Activated CD4-positive, CD25-positive, alpha-beta regulatory T cell treated with anti-CD3 and anti-CD28 coated beads, Interleukin-2, amount 50 U/mL, for 72 hours (primary cell): ENCODE measurements around the gene CNTNAP5.

Experiments
- DNase-seq: peaks from one replicate; pipeline ENCODE4 v3.0.0; 2021

The CNTNAP5 gene

DNA sequence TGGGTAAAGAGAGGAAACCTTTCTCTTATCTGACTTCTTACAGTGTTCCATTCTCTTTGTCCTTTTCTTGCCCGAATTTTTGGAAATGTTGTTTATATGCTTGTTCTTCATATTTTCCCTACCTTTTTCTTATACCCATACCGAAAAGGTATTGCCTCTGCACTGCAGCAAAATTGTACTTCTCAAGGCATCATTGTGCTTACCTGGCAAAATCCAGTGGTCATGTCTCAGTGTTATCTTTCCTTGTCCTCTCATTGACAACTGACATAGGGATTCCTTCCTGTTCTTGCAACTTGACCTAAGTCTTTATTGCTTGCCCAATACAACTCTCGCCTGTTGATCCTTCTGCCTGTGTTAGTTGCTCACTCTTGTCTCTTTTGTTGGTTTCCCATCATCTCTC, 842.2 kb downstream of the CNTNAP5 start:
- no peak for DNase-seq

DNA sequence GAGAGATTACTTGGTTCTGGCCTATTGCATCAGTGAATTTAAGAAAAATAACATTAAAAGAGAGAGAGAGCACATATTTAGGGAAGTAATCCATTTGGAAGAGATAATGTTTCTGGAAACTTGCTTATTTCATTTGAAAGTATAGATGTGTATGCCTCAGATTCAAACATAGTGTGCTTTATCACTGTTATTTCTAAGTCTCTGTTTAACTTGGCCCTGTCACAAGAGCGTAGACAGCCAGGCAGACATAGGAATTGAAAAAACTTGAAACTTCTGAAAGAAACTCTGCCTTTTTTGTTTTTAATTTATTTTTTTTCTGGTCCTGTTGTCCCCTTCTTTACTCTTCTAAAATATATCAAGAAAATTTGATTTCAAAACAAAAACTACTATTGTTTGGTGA, 849.1 kb downstream of the CNTNAP5 start:
- DNase-seq = no peak

DNA sequence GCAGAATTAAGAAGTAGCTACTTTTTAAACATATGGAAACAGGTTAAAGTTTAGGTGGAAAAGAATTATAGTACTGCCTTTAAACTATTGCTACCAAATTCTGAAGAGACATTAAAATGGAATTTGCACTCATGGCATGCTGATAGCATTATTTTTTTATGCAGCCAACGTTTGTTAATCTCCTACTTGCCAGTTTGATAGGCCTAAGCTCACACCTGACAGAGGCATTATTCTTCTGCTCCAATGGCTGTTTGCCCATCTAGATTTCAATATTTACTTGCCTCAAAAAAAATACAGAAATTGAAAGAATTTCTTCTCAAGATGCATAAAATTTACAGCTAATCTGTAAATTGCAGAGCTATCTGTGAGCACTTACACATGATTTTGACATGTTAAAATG, 849.6 kb downstream of the CNTNAP5 start:
- no peak for DNase-seq

DNA sequence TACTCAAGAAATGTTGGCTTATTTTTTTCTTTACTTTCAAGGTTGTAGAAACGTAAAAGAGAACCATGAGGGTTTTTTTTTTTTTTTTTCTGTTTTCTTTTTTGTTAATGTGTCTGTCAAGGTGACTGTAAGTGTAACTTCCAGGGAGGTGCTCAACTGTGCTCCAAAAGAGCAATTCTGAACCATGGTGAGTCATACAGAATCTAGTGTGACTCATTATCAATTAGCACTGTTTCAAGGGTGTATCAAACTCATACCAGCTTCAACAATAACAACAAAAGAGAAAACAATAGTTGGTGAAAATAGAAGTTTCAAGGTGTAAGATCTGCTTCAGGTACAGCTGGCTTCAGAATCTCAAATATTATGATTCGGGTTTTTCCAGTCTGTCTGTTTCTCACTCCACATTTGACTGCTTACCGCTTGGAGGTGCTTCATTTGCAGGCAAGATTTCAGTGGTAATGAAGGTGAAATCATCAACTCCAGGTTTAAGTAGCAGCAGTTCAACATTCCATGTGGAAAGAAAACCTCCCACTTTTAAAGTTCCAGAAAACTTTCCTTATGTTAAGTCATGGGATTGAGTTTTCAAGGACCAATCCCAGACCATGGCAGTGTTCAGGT, 850.6 kb downstream of the CNTNAP5 start:
- no peak for DNase-seq

DNA sequence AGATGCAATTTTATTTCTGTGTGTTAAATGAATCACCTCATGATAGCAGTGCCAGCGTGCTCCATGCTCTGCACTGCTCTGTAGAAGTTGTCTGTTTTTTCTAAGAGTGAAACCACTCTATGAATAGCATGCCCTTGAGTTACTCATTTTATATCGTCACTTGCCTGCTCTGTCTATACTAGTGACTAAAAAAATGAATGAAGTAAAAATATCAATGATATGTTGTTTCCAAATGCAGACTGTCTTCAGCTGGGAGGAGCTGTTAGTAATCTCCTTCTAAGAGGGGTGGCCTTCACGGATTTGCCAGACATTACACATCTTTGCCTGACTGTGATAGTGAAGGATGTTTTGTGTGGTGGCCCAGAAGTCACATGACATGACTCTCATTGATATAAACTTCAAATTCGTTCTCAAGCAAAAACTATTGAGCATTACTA, 852.1 kb downstream of the CNTNAP5 start:
- DNase-seq = no peak

DNA sequence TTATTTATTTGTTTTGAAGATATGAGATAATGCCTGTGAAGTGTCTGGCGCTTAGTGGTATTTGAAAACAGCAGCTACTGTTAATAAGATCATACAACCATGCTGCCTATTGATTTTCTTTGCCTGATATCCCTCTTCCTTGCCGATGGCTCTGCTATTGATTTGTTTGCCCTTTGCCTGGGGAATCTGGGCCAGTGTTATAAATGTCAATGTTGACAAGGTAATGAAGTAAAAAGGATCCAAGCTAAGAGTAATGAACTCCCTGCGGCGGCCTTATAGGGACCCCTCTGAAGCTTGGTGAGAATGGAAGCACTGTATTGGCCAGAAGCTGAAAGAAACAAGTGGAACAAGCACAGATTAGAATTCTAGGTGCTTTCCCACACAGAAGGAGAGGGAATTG, 854.6 kb downstream of the CNTNAP5 start:
- DNase-seq = no peak

DNA sequence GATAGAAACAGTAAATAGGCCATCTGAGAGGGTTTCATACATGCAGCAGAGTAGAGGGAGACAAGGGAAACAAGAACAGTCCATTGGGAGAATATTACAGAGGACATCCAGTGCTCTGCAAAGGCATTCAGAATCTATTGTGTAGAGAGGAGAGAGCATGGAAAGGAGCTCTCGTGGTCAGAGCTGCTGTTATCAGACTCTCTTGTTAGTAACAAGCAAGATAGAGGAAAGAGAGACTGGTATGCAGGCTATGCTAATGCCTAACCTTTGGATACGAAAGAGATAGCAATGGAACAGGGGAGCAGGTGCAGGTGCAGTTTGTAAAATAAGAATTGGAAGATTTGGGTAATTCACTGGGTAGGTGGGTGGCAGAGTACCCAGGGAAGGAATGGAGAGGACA, 855.9 kb downstream of the CNTNAP5 start:
- no peak for DNase-seq

DNA sequence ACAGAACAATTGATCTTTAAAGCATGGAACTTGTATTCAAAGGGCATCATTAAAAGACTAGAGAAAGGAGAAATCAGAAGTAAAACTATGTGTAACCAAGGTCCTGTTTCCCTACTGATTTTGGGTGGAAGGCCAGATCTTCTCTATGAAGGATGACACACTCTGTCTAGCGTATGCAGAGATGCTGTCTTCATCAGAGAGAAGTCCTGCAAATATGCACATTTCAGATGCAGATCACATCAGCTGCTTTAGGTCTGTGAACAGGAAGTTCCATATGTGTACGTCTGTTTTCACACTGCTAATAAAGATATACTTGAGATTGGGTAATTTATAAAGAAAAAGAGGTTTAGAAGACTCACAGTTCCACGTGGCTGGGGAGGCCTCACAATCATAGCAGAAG, 857.3 kb downstream of the CNTNAP5 start:
- DNase-seq = no peak

DNA sequence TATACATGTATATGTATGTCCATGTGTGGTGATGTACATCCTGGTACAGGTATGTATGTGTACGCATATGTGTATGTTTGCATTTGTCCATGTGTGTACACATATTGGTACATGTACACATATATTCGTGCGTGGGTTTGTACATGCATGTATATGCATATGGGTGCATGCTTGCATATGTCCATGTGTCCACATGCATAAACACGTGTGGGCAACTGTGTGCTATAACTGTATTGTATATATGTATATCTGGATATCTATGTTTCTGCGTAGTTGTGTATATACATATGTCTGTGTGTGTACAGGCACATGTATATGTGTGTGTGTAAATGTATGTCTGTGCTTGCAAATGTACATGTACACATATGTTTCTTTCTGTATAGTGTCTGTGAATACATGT, 858.5 kb downstream of the CNTNAP5 start:
- no peak for DNase-seq

DNA sequence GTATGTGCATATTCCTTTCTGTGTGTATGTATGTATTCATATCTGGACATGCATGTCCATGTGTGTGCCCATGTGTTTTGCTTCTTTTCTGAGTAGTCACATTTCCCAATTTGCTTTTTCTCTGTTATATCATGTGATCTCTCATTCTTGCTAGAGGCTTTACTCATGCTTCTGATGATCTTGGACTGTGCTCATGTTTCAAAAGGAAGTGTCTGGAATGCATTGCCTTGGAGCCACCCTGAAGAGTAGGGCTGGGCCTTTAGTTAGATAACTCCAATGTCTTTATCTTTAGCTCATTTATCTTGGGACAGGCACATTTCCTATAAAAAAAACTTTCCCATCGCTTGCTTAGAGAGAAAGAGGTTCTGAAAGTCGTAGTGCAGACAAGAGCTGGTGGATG, 859.2 kb downstream of the CNTNAP5 start:
- DNase-seq = no peak

DNA sequence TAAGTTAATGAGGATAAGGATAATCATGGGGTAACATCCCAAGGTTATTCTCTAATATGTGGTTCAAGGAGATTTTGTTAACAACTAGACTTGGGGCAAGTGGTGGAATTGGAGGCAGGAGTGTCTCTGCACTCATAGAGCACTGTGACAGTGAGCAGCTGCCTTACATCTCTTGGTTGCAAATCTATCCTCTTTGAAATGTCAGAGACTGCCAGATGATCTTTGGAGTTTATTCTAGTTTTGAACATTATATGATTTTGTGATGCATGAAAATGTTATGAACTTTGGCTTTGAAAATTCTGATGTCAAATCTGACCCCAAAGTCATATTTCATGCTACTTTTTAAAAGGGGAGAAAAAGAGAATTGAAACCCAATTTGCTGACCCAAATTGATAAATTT, 861.1 kb downstream of the CNTNAP5 start:
- DNase-seq = no peak

DNA sequence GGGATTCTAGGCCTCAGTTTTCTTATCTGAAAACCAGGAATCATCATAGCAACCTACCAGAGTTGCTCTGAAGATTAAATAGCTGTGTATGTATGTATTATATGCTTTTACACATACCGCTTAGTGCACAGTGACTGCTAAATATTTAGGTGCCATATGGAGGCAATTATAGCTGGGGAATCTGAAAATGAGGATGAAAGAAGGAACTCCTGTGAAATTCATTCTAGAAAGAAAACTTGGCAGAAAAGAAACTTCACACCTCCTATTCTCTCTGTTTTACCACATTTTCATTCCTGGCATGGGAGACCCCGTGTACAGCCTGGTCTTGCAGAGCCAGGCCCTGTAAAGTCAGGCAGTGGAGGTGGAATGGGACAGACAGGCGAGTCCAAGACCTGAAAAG, 862.4 kb downstream of the CNTNAP5 start:
- DNase-seq = no peak

DNA sequence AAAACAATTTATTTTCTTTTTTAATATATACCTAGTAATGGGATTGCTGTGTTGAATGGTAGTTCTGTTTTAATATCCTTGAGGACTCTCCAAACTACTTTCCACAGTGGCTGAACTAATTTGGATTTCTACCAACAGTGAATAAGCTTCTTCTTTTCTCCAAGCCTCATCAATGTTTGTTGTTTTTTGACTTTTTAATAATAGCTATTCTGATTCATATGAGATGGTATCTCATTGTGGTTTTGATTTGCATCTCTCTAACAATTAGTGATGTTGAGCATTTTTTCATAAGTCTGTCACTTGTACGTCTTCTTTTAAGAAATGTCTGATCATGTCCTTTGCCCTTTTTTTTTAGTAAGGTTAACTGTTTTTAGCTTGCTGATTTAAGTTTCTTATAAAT, 863.3 kb downstream of the CNTNAP5 start:
- no peak for DNase-seq

DNA sequence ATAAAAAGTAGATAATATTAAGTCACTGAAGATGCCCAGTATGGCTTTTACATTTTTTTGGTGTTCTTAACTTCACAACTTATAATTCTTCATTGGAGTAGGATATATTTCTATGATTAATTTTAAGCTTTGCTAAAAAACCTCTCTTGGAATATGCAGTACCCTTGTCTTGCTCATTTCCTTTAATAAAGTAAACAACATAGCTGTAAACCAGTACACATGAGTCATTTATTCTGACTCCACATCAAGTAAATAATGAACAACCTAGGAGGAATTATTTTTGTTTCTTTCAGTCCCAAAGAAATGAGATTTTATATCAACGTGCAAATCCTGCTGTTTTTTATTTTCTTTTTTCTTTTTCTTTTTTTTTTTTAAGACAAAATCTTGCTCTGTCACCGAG, 869.1 kb downstream of the CNTNAP5 start:
- DNase-seq = no peak

DNA sequence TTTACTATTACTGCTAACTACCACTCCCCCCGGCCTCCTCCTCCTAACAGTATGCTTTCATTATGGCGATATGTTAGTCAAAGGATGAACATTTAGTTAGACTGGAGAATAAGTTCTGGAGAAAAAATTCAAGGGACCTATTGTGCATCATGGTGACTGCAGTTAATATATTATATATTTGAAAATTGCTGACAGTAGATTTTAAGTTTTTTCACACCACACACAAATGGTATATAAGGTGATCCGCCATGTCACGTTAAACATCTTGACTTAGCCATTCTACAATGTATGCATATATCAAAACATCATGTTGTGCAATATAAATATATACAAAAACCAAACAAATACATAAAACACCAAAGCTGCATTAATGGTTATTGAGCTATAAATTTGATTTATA, 873.7 kb downstream of the CNTNAP5 start:
- no peak for DNase-seq

DNA sequence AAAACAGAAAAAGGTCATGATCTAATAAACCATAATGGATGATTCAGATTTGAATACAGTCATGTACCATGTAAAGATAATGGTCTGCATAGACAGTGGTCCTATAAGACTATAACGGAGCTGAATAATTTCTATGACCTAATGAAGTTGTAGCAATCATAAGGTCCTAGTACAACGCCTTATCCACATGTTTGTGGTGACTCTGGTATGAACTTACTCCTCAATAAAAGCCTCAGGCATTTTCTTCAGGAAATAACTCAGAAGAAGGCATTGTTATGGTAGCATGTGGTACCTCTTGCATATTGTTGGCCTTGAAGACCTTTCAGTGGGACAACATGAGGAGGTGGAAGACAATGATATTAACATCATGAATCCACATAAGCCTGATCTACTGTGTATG, 883.3 kb downstream of the CNTNAP5 start:
- DNase-seq = no peak

DNA sequence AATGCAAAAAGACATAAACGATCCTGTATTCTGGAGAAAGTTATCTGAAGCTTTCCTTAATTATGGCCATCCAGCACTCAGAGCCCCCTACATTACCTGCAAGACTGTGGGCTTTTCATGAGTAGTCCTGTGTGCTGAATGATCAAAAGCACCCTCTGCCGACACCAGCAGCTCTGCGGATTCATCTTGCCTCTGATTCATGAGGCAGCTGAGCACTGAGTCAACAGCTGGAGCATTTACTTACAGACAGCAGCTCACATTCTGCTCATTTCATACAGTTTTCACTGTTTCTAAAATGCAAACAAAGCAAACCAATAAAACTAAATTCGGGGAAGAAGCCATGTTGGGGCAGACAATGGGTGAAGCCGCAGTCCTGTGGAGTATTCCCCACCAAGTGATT, 886.5 kb downstream of the CNTNAP5 start:
- no peak for DNase-seq

DNA sequence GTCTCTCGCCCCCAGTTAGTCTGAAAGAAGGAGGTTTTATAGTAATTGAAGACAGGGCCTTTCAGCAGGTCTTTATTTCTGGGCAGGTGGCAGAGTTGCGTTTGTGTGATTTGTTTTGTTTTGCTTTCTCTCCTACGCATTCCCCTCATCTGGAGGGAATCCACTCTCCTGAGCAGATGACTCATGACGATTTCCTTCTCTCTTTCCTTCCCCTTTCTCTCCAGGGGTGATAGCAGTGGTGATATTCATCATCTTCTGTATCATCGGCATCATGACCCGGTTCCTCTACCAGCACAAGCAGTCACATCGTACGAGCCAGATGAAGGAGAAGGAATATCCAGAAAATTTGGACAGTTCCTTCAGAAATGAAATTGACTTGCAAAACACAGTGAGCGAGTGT, 888.8 kb downstream of the CNTNAP5 start:
- no peak for DNase-seq

DNA sequence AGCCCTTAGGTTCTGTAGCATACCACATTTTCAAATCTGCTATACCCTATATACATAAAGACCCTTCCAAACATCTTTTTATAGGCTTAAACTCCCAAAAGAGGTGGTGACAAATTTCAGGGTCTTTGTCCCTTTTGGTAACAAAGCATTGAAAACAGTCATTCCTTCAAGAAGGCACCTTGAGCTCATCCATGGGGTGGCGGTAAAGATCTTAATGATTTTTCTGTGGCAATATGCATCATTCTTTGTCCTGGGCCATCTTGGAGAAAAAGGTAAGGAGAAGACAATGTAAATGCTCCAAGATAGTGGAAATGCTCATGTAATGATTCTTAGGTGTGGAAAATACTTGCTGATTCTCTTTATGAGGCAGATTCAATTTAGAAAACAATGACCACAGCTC, 890.5 kb downstream of the CNTNAP5 start:
- DNase-seq = no peak

DNA sequence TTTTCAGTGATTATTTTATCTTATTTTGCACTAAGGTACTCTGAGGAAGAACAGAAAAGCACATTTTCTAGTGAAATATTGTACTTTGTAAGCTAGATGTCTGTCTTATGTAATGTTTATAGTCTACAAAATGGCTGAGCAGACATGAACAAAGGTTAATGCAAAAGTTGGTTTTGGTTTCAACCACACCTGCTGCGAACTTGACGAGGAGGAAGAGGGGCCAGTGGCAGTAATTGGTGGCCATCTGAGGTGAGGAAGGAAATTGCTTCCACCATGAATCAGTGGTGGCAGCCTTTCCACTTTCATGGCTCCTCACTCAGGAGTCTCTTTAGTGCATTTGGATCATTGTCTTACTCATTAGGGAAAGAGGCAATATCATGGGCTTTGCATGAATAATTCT, 894.2 kb downstream of the CNTNAP5 start:
- no peak for DNase-seq

DNA sequence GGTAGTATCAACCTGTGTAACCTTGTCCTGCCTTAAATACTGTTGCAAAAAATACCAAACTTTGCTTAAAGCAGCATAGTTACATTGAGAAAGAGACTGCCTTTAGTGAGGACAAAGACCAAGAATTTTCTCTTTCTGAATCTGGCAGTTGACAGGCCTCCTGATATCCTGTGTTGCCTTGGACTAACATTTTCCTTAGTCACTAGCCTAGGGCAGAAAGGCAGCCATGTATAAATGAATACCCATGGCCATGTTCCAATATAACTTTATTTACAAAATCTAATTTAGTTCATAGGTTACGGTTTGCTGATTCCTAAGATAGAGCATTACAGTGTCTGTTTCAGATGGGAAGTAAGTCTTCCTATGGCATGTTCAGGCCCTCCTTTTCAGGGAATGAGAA, 895.4 kb downstream of the CNTNAP5 start:
- no peak for DNase-seq

DNA sequence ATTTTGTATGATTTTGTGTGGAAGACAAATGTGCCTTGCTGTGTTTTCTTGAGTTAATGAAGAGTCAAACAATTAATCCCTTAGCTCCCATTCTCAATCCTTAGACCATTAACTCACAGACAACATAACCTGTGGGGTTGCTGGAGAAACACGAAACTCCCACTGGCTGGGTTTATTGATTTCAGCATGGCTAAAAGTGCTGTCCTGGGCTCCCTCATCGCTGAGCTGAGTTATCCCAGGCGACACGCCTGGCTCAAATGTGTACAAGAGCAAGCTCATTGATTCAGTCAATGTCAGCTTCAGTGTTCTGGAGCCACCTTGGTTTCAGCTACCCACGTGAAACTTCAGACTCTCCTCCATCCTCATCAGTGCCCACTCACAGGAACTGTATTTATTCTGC, 896.1 kb downstream of the CNTNAP5 start:
- DNase-seq = no peak

DNA sequence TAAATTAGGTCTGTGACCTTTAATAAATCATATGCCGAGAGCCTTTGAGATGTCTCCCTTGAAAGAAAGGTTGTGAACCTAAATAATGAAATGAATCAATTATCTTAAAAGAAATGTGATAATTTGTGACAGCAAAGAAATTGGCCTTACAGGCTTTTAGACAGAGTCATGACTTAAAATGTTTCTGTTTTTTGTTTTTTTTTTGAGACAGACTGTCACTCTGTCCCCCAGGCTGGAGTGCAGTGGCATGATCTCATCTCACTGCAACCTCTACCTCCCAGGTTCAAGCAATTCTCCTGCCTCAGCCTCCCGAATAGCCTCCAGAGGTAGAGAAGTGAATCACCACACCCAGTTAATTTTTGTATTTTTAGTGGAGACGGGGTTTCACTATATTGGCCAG, 898.0 kb downstream of the CNTNAP5 start:
- no peak for DNase-seq

DNA sequence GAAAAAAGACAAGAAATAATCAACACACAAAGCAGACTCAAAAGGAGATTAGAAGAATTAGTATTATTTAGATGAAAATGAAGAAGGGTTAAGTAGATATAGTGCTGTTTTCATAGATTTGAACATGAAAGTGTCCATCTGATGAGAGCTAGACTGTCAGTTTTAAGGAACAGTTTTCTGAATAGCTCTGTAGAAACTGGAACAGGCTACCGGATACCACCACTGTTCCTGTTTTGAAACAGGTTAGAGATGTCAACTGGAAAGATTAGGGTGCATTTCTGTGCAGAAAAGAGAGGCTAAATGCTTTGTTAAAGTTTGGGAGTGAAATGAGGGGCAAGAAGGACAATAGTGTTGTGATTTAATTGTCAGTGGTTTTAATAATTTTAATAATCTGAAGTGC, 908.8 kb downstream of the CNTNAP5 start:
- DNase-seq = no peak

DNA sequence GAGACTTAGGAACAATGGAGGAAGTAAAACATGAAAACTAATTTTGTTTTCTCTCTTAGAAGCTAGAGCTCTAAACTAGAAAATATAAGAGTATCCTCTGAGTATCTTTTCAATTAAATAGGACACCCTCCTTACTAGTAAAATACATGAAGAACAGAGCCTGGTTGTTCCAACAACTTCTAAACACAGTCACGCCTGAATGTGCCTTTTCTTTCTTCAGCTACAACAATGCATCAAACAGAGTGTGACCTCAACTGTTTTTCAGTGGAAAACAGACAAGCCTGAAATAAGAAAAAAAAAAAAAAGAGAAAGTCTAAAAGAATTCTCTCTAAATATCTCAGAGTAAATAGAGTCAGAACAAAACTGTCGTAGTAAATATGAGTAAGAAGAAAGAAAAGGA, 928.8 kb downstream of the CNTNAP5 start:
- no peak for DNase-seq

DNA sequence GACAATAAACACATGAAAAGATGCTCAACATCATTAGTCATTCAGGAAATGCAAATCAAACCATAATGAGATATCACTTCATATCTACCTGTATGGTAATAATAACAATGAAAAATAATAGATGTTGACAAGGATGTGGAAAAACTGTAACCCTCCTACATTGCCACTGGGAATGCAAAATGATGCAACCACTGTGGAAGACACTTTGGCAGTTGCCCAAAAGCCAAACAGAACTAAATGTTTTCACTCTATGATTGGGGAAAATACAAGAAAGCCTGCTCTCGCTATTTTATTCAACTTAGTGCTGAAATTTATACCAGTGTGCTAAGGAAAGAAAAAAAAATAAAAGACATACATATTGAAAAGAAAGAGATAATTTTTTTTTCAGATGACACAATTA, 934.5 kb downstream of the CNTNAP5 start:
- DNase-seq = no peak
